GM12801 (cell line): ENCODE measurements around the gene TUBGCP2.

Experiments
- TF ChIP-seq, protein P1 (sequence below): IDR thresholded peaks from one replicate; pipeline ENCODE4 v1.5.1; 2011; ENCODE audit warnings: control low read depth; ENCODE audit not compliant: insufficient read length; ENCODE audit errors: extremely low read depth

Gene TUBGCP2

DNA sequence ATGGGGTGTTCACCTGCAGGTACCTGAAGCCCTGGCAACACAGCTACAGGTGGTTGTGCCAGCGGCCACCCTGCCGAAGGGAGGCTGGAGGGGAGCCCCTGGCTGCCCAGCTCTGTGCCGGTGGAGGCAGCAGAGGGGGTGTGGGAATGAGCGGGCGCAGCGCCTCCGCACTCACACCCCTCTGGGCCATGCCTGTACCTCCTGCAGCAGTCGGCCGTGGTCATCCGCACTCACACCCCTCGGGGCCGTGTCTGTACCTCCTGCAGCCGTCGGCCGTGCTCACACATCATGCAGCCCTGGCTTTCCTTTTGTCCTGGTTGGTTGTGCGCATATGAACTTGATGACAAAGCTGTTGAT, 1.7 kb upstream of the TUBGCP2 start:
- TF ChIP-seq, protein P1, sequence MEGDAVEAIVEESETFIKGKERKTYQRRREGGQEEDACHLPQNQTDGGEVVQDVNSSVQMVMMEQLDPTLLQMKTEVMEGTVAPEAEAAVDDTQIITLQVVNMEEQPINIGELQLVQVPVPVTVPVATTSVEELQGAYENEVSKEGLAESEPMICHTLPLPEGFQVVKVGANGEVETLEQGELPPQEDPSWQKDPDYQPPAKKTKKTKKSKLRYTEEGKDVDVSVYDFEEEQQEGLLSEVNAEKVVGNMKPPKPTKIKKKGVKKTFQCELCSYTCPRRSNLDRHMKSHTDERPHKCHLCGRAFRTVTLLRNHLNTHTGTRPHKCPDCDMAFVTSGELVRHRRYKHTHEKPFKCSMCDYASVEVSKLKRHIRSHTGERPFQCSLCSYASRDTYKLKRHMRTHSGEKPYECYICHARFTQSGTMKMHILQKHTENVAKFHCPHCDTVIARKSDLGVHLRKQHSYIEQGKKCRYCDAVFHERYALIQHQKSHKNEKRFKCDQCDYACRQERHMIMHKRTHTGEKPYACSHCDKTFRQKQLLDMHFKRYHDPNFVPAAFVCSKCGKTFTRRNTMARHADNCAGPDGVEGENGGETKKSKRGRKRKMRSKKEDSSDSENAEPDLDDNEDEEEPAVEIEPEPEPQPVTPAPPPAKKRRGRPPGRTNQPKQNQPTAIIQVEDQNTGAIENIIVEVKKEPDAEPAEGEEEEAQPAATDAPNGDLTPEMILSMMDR, result no peak

DNA sequence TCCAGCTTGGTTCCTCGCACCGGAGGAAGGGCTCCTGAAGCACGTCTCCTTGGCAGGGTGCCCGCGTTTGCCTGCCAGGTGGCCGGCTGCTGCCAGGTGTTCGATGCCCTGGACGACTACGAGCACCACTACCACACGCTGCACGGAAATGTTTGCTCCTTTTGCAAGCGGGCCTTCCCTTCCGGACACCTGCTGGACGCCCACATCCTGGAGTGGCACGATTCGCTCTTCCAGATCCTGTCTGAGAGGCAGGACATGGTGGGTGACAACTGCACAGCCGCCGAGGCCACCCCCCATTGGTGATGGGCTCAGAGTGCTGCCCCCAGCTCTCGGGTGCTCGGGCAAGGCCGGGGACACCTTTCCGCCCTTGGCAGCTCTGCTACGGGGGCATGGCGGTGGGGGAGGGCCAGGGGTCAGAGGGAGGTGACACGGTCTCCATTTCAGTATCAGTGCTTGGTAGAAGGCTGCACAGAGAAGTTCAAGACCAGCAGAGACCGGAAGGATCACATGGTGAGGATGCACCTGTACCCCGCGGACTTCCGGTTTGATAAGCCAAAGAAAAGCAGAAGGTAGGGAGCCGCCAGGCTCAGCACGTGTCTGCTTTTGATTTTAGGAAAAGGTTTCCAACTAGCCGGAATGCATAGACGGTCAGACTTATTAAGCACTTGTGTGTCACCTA, 1.2 kb upstream of the TUBGCP2 start:
- TF ChIP-seq, protein P1, result no peak

DNA sequence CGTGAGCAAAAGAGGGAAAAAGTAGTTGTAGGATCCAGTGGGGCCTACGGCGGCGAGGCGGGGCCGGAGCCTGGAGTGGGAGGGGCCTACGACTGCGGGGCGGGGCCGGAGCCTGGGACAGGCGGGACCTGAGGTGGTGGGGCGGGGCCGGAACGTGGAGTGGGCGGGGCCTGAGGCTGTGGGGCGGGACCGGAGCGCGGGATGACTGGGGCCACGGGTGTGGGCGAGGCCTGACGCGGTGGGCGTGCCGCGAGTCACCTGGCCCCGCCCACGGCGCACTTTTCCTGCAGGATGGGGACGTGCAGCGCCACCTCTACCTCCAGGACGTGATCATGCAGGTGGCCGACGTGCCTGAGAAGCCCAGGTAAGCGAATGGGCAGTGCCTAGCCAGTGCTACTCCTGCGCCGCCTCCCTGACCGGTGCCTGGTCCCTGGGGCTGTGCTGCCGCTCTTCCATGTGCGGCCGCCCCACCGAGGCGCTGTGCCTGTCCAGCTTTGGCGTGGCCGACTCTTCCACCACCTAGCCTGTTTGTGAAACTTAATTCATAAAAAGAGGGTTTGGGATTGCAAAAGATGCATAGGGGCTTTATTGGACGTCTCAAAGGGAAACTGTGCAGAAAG, 538 bp upstream of the TUBGCP2 start:
- TF ChIP-seq, protein P1, result no peak

DNA sequence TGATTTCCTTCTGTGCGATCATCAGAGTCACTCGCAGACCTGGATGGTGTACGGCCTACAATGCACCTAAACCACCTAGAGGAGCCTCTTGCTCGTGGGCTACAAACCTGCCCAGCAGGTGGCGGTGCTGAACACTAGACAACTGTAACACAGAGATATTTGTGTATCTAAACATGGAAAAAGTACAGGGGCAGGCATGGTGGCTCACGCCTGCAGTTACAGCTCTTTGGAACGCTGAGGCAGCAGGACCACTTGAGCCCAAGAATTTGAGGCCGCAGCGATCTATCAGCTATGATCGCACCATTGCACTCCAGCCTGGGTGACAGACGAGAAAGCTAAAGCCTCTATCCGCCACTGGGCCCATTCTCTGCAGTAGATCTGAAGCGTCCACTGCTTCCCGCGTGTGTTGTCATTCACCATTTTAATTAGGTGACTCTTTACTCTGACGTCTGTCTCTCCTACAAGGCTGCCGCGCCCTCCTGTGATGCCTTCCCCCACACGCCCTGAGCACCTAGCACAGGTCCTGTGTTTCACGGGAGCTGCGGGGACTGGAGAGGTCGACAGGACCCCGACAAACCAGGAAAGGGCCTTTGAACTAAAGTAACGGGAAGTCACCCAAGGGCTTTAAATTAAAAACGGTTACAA, 774 bp downstream of the TUBGCP2 start:
- TF ChIP-seq, protein P1, result peak; percentile 54

DNA sequence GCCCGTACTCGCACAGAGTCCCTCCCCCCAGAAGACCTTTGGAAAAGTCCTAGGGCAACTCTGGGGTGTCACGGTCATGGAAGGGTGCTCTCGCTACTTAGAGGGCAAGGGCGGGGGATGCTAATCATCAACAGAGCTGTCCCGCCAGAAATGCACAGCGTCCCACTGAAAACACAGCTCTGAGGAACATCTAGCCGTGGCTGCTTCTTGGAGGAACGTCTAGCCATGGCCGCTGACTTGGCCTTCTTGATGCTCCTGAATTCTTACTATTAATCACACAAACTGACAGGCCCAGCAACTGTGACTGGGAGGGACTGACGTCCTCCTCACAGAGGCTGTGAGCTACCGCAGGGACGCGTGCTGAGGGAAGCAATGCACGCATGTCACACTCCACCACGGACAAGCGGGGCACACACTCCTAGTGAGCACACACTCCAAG, 1.7 kb downstream of the TUBGCP2 start:
- TF ChIP-seq, protein P1, result no peak

DNA sequence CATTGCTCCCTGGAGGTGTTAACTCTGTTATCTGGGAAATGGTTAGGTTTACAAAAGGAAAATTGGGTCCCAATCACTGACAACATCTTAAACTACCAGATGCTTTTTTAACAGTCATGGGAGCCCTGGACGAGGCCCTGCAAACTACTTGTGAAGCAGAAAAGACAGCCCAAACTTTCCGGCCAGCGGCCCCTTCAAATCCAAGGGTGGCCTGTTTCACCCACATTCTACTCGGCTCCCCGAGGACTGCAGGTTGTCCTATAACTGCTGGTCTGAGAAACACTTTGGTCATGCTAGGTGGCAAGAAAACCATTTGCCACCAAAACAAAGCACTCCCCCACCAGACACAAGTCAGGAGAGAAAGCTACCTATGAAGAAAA, 2.6 kb downstream of the TUBGCP2 start:
- TF ChIP-seq, protein P1, result no peak

DNA sequence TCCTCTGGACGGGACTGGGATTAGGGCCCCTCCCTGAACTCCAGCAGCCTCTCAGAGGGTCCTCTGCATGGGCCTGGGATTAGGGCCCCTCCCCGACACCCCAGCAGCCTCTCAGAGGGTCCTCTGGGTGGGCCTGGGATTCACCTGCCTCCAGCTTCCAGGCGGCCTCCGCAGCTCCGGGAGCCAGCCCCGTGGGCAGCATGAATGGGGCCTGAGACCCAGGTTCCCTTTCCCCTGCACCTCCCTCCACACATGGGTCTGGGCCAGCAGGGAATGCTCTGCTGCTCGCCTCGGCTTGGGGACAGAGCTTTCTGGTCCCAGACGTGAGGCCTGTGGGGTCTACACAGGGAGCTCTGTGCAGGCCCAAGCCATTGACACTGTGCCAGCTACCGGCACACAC, 5.5 kb downstream of the TUBGCP2 start:
- TF ChIP-seq, protein P1, result no peak
